Measurements from ENCODE around the gene ATF7IP2. TPM values are rescaled to one million over a fixed set of nuclear protein-coding genes. Genes with fewer than 3 reads are reported as not detected.

Gene ATF7IP2
- total RNA-seq, 1 experiment from 2014 or later, result 25.2 TPM

- CTCF ChIA-PET, result no interaction called here
- no peaks in the 10 kb centered on the region for H3K9me3 ChIP-seq (ENCODE audit: control insufficient read depth, insufficient read depth, low read depth, low read length)
Measured at GRCh38 chr16:10373556-10373955, 12.3 kb upstream of the ATF7IP2 start.

GRCh38 chr16:10376229-10376628 lies 9.6 kb upstream of the ATF7IP2 start:
- TF ChIP-seq, protein P1, sequence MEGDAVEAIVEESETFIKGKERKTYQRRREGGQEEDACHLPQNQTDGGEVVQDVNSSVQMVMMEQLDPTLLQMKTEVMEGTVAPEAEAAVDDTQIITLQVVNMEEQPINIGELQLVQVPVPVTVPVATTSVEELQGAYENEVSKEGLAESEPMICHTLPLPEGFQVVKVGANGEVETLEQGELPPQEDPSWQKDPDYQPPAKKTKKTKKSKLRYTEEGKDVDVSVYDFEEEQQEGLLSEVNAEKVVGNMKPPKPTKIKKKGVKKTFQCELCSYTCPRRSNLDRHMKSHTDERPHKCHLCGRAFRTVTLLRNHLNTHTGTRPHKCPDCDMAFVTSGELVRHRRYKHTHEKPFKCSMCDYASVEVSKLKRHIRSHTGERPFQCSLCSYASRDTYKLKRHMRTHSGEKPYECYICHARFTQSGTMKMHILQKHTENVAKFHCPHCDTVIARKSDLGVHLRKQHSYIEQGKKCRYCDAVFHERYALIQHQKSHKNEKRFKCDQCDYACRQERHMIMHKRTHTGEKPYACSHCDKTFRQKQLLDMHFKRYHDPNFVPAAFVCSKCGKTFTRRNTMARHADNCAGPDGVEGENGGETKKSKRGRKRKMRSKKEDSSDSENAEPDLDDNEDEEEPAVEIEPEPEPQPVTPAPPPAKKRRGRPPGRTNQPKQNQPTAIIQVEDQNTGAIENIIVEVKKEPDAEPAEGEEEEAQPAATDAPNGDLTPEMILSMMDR (IDR thresholded peaks at IDR 0.05), result no peak
- TF ChIP-seq POLR2AphosphoS5 (IDR thresholded peaks at IDR 0.05; ENCODE audit: low read depth, low read length) (no peak), TCF7L2 (IDR thresholded peaks at IDR 0.05; ENCODE audit: low read depth, low read length) (no peak), SIN3A (IDR thresholded peaks at IDR 0.05; ENCODE audit: borderline replicate concordance, insufficient read depth, low read depth, low read length) (no peak), REST (IDR thresholded peaks at IDR 0.05; ENCODE audit: insufficient read depth in 1 of 2, low read depth in 2 of 2, low read length in 1 of 2) (no peak)
- Histone ChIP-seq H3K36me3 (ENCODE audit: control insufficient read depth, insufficient read depth, low read length) (no peaks in the 10 kb centered on the region), H3K4me3 (ENCODE audit: low read depth in 2 of 2, low read length in 2 of 2) (no peak overlapping the region), H3K27ac (ENCODE audit: low read length) (no peak overlapping the region), H3K9me3 (ENCODE audit: control insufficient read depth, insufficient read depth, low read depth, low read length) (no peaks in the 10 kb centered on the region), H3K27me3 (ENCODE audit: control insufficient read depth, insufficient read depth, low read length) (no peaks in the 10 kb centered on the region), H3K4me1 (ENCODE audit: control insufficient read depth, insufficient read depth, low read length) (no peaks in the 10 kb centered on the region)
- ChIA-PET CTCF (no interaction called here), POLR2A (no interaction called here)
- in situ Hi-C loops (cut with HindIII; ENCODE audit: low pct_unique_long_range_greater_than_20kb, low sequenced_read_pairs), result no loop called here
- no peak for ATAC-seq
- intact Hi-C loops (cut with micrococcal nuclease; ENCODE audit: unreplicated experiment), result no loop called here
- no peak for DNase-seq (ENCODE audit: low read depth, low spot score)
- BruUV-seq (replicated peaks), result no TSS peak

More at GRCh38 chr16:10373556-10373955, 12.3 kb upstream of the ATF7IP2 start:
- BruUV-seq (replicated peaks), result no TSS peak
- Histone ChIP-seq H3K27me3 (ENCODE audit: control insufficient read depth, insufficient read depth, low read length) (no peaks in the 10 kb centered on the region), H3K4me1 (ENCODE audit: control insufficient read depth, insufficient read depth, low read length) (no peaks in the 10 kb centered on the region), H3K4me3 (ENCODE audit: low read depth in 2 of 2, low read length in 2 of 2) (no peak overlapping the region), H3K36me3 (ENCODE audit: control insufficient read depth, insufficient read depth, low read length) (no peaks in the 10 kb centered on the region), H3K27ac (ENCODE audit: low read length) (no peak overlapping the region)
- POLR2A ChIA-PET, result no interaction called here
- DNase-seq (ENCODE audit: low read depth, low spot score), result no peak
- ATAC-seq, result no peak
- no peak for TF ChIP-seq SIN3A (IDR thresholded peaks at IDR 0.05; ENCODE audit: borderline replicate concordance, insufficient read depth, low read depth, low read length)
- TF ChIP-seq POLR2AphosphoS5 (IDR thresholded peaks at IDR 0.05; ENCODE audit: low read depth, low read length), result no peak
- TF ChIP-seq, protein P1 (IDR thresholded peaks at IDR 0.05), result no peak
- no peak for TF ChIP-seq TCF7L2 (IDR thresholded peaks at IDR 0.05; ENCODE audit: low read depth, low read length)
- TF ChIP-seq REST (IDR thresholded peaks at IDR 0.05; ENCODE audit: insufficient read depth in 1 of 2, low read depth in 2 of 2, low read length in 1 of 2), result no peak
- intact Hi-C loops (cut with micrococcal nuclease; ENCODE audit: unreplicated experiment) (no loop called here), in situ Hi-C loops (cut with HindIII; ENCODE audit: low pct_unique_long_range_greater_than_20kb, low sequenced_read_pairs) (no loop called here)
